Renal cortex interstitium (tissue), 11 donors: ENCODE measurements around the gene OSGIN1. TPM values are rescaled to one million over a fixed set of nuclear protein-coding genes. Genes with fewer than 3 reads are reported as not detected.
A peak's percentile ranks its signal among the peaks of the same experiment; 100 is the strongest.

Source experiments
- DNase-seq, 11 donors: peaks; one replicate each; pipeline ENCODE4 v3.0.0-alpha.2; 2013; ENCODE audit warnings: low read depth in 9 of 11, low spot score in 4 of 11; ENCODE audit errors: extremely low read depth in 1 of 11
- polyA plus RNA-seq, 3 donors: library from polyadenylated mRNA; unstranded; fragments of 120-200 nt; gene quantifications; one replicate each; pipeline ENCODE4 v1.2.1, GENCODE V29; 2013; ENCODE audit not compliant: insufficient read length in 3 of 3

Gene OSGIN1
- polyA plus RNA-seq, 3 donors, result 0.59 to 0.87 (median 0.66) TPM

DNA sequence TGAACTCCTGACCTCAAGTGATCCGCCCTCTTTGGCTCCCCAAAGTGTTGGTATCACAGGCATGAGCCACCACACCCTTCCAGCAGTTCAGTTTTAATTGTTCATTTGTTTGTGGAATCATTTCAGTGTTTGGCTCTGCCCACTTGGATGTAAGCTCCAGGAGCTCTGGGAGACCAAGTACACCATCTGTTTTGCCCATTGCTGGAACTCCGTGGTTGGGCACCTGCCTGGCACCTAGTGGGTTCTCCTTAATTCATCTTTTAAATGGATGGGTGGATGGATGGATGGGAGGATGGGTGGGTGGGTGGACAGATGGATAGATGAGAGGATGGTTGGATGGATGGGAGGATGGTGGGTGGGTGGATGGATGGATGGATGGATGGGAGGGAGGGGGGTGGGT, 14.1 kb downstream of the OSGIN1 start:
- no peak for DNase-seq

DNA sequence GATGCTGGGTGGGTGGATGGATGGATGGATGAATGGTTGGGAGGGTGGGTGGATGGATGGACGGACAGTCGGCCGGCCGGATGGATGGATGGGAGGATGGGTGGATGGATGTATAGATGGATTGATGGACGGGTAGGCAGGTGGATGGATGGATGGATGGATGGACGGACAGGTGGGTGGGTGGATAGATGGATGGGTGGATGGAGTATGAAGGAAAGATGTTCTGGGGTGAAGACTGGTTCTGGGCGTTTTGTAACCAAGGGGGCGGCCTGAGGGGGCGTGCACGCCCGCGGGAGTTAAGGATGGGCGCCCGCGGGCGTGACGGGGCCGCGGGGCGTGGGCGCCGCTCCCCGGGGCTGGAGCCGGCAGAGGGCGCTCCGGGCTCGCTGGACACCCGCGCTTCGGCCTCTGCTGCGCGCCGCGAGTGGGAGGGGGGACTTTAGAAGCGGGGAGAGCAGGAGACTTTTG, 14.8 kb downstream of the OSGIN1 start, which contains the start of gene NECAB2:
TSS of gene NECAB2 (plus strand) at position 407 of the 468 bp plus-strand sequence. CDS start 405 bp downstream, outside the sequence.
- DNase-seq, result no peak

DNA sequence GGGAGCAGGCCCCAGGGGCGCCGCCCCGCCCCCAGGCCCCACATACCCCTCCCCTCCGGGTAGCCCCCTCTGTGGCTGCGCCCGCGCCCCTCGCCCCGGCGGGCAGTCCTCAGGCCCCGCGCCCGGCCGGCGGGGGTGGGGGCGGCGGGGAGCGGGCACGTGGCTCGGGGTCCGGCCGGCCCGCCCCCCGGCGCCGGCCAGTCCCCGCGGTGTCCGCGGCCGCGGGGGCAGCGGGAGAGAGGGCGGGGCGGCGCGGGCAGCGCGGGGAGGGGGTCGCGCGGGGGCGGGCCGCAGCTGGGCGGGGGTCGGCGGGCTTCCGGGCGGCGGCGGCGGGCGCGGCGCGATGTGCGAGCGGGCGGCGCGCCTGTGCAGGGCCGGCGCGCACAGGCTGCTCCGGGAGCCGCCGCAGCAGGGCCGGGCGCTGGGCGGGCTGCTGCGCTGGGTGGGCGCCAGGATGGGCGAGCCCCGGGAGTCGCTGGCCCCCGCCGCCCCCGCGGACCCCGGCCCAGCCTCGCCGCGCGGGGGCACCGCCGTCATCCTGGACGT, 15.3 kb downstream of the OSGIN1 start:
- DNase-seq, result peak in 1 of 11 donors; percentile 21

DNA sequence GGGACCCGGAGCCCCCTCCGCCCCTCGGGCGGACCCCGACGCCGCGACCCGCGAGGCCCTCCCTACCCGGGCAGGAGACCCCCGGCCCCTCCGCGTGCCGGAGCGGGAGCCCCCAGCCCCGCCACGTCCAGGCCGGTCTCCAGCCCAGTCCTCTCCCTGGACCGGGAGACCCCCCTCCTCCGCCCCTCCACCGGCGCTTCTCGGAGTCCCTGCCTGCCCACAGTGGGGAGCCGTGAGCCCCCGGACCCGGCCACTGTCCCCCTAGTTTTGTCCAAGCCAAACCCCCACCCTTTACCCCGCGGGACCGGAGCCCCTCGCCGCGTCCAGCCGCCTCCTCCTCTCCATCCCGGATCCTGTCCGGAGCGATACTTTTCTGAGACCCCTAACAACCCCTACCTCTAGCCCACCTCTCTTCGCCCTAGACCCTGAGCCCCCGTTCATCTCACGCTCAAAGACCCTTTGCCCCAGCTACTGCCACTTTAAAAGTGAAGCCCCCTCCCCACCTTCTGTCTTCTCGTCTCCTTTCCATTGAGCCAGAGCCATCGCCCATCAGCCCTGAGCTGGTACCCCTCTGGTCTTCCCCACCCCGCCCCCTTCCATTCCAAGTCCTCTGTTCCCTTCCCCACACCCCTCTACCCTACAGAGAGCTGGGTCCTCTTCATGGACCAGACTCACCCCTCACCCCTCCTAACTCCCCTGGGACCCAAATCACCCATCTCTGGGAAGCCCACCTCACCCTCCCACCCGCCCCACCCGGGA, 16.0 kb downstream of the OSGIN1 start:
- no peak for DNase-seq

DNA sequence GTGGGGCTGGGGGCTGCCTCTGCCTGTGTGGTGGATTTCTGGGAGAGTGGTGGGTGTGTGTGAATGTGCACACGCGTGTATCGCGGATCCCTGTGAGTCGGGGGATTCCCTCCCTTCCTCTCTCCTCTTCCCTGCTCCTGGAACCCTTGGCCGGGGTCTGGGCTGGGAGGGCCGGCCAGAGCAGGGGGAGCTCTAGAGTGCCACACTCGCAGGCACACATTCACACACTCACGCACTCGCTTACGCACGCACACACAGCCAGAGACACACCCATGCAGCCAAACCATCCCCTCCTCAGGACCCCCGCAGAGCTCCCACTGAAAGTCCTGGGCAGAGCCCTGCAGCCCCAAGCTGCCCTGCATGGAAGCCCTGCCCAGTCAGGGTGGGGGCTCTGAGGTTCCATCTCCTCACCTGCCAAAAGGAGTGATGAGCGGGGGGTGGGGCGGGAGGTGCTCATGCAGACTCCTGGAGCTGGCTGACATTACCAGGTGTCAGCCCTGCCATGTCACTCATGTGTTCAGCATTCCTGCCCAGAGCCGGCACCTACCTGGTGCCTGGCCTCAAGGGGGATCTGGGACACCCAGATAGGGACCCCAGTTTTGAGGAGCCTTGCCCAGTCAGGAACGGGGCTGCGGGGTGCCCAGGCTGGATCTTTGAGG, 16.9 kb downstream of the OSGIN1 start:
- DNase-seq, result no peak

DNA sequence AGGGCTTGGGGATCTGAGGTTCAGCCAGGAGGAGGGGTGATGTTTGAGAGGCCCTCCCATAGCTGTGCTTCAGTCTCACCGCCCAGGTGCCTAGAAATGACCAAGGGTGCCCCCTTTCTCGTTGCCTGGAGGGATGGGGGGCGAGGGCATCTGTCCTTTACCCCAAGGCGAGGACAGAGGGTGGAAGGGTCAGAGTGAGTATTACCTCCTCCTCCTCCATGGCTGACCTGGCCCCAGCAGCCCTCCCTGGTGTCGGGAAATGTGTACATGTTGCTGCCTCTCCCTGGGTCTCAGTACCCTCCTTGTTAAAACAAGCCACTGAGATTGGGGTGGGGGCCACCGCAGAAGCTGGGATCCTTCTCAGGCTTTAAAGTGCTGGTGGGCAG, 17.4 kb downstream of the OSGIN1 start:
- no peak for DNase-seq

DNA sequence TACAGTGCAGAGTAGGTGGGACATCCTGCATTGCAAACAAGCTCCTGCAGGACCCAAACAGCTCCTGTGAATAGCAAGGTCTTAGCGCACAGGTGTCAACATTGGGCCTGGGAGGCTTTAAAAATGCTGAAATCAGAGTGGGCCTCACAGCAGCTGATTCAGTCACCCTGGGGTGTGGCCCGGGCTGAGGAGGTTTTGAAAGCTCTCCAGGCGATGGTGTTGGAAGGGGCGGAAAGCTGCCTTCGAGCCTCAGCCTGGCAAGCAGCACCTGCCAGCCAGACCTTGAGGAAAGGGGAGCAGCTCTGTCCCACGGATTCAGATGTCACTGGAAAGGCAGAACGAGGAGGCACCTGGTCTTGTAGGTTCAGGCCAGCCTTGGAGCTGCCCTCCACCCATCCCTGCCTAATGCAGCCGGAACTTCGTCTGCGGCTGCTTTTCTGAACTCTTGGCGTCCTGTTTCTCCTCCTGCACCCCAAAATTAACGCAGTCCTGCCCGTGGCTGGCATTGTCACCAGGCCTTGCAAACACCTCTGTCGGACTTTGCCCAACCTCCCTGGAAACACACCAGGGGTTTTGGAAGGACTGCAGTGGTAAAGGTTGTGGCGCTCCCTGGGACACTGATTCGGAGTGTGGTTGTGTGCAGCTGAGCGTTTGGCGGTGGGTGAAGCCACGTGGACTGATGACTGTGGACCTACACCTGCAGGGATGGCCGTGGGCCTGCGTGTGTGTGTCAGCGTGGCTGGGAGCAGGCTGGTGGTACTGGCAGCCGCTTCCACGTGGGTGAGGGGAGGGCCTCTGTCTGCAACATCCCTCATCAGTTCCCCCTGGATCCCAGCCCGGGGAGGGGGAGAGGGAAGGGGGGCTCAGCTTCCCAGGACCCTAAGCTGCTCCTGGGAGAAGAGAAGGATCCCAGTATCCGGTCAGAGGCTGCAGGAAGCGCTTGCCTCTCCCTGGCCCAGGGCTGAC, 18.4 kb downstream of the OSGIN1 start:
- DNase-seq, result no peak

DNA sequence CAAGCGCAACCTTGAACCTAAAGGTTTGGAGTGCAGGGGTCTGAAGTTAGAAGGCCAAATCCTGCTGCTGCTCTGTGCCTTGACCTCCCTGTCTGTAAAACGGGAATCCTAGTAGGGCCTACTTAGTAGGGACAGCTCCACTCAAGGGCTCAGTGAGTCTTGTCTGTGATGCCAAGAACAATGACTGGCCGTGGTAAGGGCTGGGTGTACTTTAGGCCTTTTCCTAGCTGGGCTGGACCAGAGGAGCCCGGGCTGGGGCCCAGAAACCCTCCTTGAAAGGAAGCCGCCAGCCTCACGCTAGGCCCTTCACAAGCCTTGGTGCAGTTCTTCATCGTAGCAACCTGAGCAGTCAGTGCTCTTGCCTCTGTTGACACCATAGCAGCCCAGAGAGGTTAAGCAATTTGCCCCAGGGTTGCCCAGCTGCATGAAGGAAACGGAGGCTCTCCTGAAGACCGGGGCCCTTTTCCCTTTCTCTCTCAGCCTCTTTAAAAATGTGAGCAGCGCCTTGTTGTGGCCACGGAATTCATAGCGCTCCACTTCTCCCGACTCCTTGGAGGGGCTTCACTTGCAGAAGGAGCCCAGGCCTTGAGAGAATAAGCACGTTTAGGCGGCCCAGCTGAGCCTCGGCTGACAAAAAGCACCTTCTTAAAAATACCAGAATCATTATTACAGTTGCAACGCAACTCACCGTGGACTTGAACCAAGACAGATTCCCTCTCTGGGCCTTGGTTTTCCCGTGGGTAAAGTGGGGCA, 19.4 kb downstream of the OSGIN1 start:
- no peak for DNase-seq

DNA sequence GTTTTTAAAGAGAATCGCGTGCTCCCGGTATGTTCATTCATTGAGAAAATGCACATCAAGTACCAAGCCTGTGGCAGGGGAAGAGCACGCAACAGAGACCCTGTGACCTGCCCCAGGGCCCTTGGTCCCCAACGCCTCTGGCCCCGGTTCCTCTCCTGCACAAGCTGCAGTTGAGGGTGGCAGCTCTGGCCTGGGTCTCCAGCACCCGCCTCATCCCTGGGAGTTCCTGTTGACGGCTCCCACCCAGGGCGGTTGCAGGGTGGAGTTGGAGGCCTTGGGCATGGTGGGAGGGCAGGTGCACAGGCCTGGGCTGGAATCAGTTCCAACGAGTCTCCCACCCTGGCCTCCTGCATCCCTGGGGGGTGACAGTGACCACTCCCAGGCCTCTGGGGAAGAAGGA, 20.0 kb downstream of the OSGIN1 start:
- no peak for DNase-seq

DNA sequence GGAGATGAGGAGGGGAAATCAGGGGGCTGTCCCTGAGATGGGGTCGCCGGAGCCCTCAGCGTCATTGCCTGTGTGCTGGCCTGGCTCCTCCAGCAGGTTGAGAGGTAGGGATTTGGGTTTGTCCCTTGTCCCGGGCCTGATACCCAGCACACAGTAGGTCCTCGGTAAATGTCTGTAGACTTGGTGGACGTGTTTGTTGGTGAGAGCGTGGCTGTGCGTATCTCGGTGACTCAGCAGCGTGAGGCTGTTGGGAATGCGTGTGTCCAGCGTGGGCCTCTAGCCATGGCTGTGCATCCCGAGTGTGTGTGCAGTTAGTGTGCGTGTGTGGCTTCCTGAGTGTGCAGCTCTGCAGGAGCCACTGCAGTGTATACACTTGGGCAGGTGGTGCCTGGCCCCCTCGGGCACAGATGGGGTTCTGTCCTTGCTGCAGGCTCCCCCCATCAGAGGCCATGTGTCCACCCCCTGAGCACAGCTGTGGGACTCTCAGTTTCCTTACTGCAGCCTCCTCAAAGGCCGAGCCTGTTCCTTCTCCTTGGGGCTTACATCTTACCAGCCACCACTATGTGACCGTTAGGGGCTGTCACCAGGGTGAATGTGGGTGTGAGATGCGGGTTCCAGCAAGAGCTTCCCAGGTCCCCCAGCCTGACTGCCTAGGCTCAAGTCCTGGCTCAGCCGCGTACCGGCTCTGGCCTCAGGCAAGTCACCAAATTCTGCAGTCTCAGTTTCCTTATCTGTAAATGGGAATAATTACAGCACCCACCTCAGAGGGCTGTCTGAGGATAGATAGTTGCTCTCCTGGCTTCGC, 20.7 kb downstream of the OSGIN1 start:
- no peak for DNase-seq

DNA sequence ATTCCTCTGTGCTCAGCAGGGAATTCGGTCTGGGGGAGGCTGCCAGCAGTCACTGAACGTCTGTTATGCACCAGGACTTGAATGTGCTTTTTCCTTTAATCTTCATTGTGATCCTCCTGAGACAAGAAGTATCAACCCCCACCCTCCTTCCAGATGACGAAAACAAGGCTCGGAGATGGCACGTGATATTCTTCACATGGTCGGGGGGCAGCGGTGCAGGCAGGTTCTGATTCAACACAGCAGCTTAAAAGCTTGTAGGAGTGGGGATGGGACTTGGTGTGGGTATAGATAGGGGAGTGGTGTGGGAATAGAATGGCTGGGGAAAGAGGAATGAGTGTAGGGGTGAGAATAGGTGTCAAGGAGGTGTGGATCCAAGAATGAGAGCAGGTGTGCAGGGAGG, 21.4 kb downstream of the OSGIN1 start:
- no peak for DNase-seq

DNA sequence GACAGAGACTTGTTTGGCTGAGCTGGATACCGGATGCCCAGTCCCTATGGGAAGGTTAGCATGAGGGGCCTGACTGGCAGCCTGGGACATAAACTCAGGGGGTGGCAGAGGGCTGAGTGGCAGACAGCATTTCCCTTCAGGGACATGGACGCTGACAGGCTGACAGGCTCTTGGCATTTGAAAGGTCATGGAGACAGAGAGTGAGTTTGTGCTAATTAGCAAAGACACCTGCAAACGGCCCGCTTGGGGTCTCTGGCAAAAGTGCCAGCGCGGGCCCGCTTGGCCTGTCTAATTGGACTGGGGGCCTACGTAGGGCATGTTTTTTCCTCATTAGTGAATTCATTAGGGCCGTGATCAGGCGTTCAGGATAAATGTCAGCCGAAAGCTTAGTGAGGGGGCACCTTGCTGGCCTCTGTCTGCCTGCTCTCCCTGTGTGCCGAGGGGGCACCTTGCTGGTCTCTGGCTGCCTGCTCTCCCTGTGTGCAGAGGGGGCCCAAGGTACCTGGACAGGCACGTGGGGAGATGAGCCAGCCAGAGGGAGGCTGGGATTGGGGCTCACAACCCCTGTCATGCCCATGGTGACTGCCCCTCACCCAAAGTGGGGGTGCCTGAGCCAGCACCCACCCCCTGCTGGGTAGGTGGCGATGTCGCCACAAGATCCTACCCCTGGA, 22.7 kb downstream of the OSGIN1 start:
- DNase-seq, result no peak

DNA sequence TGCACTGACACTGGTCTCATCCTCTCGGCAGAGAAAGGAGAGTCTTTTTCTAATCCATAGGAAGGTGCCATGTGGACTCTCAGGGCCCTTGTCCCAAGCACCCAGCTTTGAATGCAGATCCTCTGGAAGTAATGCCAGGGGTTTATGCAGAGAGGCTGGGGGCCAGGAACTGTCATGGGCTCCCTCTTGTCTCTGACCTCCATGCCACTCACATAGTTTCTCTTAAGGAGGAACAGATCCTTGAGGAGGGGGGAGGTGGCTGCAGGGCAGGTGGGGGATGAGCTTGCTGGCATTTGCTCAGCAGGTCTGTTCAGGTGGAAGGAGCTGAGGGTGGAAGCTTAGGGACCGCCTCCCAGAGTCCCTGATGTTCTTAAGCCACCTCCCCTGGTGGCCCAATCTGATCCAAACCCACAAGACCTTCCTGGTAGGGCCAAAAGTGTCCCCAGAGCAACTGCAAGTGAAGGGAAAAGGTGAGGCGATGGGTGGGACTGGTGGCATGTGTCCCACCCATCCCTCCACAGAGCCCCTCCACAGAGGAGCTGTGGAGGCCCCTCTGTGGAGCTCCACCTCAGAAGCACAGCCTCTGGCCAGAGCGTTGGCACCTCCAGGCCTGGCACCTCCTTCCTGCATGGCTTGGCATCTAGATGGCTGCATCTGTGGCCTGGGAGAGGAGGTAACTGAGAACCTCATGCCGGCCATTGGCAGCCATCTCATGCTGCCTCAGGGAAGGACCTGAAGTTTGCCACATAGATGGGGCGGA, 24.2 kb downstream of the OSGIN1 start:
- DNase-seq, result no peak

DNA sequence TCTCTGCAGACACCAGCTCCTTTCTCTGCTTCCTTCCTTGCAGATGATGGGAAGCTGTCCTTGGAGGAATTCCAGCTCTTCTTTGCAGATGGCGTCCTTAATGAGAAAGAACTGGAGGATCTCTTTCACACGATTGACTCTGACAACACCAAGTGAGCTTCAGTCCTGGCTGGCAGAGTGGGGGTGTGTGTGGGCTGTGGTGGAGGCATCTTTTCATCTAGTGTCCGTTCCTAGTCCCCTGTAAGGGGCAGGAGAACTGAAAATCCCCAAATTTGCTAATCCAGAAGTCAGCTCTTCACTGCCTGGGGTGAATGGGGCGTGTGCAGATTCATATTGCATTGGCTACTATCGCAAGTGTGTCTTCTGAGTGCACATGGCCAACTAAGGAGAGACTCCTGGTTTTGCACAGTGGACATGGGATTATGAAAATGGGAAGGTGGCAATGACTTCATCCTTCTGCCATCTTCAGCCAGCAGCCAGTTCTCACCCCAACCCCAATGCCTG, 25.4 kb downstream of the OSGIN1 start:
- no peak for DNase-seq

DNA sequence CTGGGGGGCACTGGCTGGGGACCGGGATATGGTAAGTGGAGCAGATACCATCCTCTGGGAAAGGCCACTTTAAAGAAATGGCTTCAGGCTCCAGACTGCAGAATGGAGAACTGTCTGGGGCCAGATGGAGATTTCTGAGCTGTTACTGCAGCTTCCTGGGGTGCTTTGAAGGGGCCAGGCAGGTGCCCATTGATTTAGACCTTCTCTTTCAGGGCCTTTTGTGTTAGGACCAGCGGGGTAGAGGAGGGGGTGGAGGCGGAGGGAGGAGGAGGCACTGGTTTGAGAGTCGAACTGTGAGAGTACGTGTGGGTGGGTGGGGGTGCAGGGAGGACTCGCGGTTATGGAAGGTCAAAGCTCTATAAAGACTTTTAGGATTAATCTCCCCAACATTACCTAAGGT, 26.4 kb downstream of the OSGIN1 start:
- DNase-seq, result no peak

DNA sequence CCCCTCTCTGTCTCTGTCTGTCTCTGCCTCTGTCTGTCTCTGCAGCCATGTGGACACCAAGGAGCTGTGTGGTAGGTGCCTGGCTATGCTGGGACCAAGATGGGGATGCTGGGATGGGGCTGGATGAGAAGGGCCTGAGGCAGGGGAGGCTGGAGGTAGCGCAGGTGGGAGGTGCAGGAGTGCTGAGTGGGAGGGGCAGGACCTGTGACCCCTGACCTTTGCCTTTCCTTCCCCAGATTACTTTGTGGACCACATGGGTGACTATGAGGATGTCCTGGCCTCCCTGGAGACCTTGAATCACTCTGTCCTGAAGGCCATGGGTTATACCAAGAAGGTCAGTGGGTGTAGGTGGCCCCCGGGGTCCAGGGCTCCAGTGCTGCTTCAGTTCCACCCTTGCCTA, 27.8 kb downstream of the OSGIN1 start:
- no peak for DNase-seq
